Panc1 (cell line): ENCODE results near the gene CLCN4. TPM values are rescaled to one million over a fixed set of nuclear protein-coding genes. Genes with fewer than 3 reads are reported as not detected.

Experiments
- ATAC-seq: fragments of 200-7000 bp; cut with Tn5 transposase; 2 replicates; pipeline ENCODE4 v1.9.1; 2020; ENCODE audit warnings: mild to moderate bottlenecking, moderate library complexity
- BruUV-seq: library from RNA; stranded (reverse); fragments of 400-500 nt; replicated peaks from 2 replicates; lab custom pipeline; 2021; lab: Mats Ljungman, UMichigan
- CTCF ChIA-PET: fragments of 300-600 bp; sonication (Branson Sonifier 250); formaldehyde crosslinking; loops from one replicate; lab custom pipeline; 2022; ENCODE audit warnings: antibody characterized with exemption; lab: Charles Lee
- POLR2A ChIA-PET: fragments of 300-600 bp; sonication (Branson Sonifier 250); formaldehyde crosslinking; loops from one replicate; lab custom pipeline; 2022; ENCODE audit warnings: antibody characterized with exemption; lab: Charles Lee
- DNase-seq: peaks from one replicate; pipeline ENCODE4 v3.0.0-alpha.2; 2010; ENCODE audit warnings: low read depth, low spot score
- H3K27ac ChIP-seq: 2 replicates; pipeline ENCODE4 v1.5.1; 2011; ENCODE audit warnings: mild to moderate bottlenecking, low read length, inconsistent platforms
- H3K27me3 ChIP-seq: fragments of 200-500 bp; sonication (Bioruptor generic); 2 replicates; pipeline ENCODE4 v1.6.0; 2014; ENCODE audit warnings: low read length, inconsistent platforms; ENCODE audit not compliant: control insufficient read depth, insufficient read depth
- H3K36me3 ChIP-seq: fragments of 200-500 bp; sonication (Bioruptor generic); 2 replicates; pipeline ENCODE4 v1.5.1; 2014; ENCODE audit warnings: inconsistent platforms, mild to moderate bottlenecking, low read length, moderate library complexity; ENCODE audit not compliant: control insufficient read depth, insufficient read depth
- H3K4me1 ChIP-seq: 2 replicates; pipeline ENCODE4 v1.5.1; 2011; ENCODE audit warnings: inconsistent platforms, mild to moderate bottlenecking, low read length, moderate library complexity; ENCODE audit not compliant: control insufficient read depth, insufficient read depth
- H3K4me3 ChIP-seq, 2 experiments: 2 replicates each; pipeline ENCODE4 v1.5.1; 2011 to 2012; ENCODE audit warnings: low read depth in 2 of 2, low read length in 2 of 2, mild to moderate bottlenecking in 2 of 2, inconsistent platforms in 1 of 2, moderate library complexity in 1 of 2
- H3K9me3 ChIP-seq: fragments of 200-500 bp; sonication (Bioruptor generic); 2 replicates; pipeline ENCODE4 v1.5.1; 2014; ENCODE audit warnings: low read depth, mild to moderate bottlenecking, inconsistent platforms, low read length, moderate library complexity; ENCODE audit not compliant: control insufficient read depth, insufficient read depth
- POLR2AphosphoS5 ChIP-seq: IDR thresholded peaks from 2 replicates; pipeline ENCODE4 v1.6.1; 2012; ENCODE audit warnings: mild to moderate bottlenecking, low read depth, low read length, moderate library complexity
- SIN3A ChIP-seq: IDR thresholded peaks from 2 replicates; pipeline ENCODE4 v1.6.1; 2012; ENCODE audit warnings: low read depth, mild to moderate bottlenecking, low read length, moderate library complexity, borderline replicate concordance; ENCODE audit not compliant: insufficient read depth
- TCF7L2 ChIP-seq: IDR thresholded peaks from 2 replicates; pipeline ENCODE4 v1.6.1; 2011; ENCODE audit warnings: mild to moderate bottlenecking, low read depth, low read length, inconsistent platforms
- in situ Hi-C: cut with HindIII; loops from 2 replicates; pipeline ENCODE4 v1.10.0; 2016; ENCODE audit warnings: low sequenced_read_pairs, low pct_unique_long_range_greater_than_20kb
- intact Hi-C: fragments of 100-400 bp; cut with micrococcal nuclease; formaldehyde crosslinking; loops from one replicate; pipeline ENCODE4 v1.10.0; 2022; ENCODE audit not compliant: unreplicated experiment
- total RNA-seq: library from RNA; stranded (reverse); gene quantifications from one replicate; pipeline ENCODE4 v1.2.1, GENCODE V29; 2021; ENCODE audit not compliant: unreplicated experiment
- TF ChIP-seq, protein P1 (sequence below): fragments of 450-650 bp; IDR thresholded peaks from 2 replicates; pipeline ENCODE4 v1.5.1; 2017; ENCODE audit warnings: mild to moderate bottlenecking
- TF ChIP-seq, protein P2 (sequence below), 2 experiments: IDR thresholded peaks; 2 replicates each; pipeline ENCODE4 v1.6.1; 2011 to 2012; ENCODE audit warnings: low read depth in 2 of 2, control low read depth in 1 of 2, low read length in 1 of 2, mild to moderate bottlenecking in 1 of 2, moderate library complexity in 1 of 2; ENCODE audit not compliant: insufficient read depth in 1 of 2

Gene CLCN4
- total RNA-seq, 1 experiment from 2014 or later: 2.5 TPM

DNA sequence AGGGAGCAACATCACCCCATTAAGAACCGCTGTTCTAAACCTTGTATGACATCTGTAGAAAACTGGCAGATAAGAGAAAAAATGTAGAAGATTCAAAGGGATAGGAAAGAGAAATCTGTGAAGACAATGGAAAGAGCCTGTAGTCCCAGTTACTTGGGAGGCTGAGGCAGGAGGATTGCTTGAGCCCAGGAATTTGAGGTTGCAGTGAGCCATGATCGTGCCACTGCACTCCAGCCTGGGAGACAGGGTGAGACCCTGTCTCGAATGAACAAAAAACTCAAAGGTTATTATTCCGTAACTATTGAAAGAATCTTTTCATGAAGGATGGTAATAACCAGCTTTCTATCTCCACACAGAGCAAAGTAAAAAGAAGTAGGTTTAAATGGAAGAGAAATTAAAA is 1.6 kb upstream of the CLCN4 start:
- intact Hi-C loops: no loop called here

DNA sequence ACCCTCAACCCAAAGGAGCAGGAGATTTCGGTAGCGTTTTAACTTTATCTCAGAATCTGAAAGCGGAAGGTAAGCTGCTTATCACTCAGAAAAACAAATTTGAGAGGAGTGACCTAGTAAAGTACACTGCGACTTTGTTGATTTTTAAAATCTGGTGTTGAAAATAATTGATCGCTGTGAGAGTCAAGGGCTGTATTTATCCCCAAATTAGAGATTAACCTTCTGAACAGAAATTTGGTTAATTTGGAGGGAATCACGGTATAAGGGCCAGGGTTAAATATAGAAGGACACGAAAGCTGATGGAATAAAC is 212 bp downstream of the CLCN4 start:
- intact Hi-C loops: no loop called here
- H3K27me3 ChIP-seq: no peaks in the 10 kb centered on the region
- ATAC-seq (no peak), DNase-seq (no peak)
- H3K36me3 ChIP-seq: no peaks in the 10 kb centered on the region
- H3K4me3 ChIP-seq: peak overlapping the region; percentile 4 to 20; a peak in 3 of 4 replicates
- no peak overlapping the region for H3K27ac ChIP-seq
- no peaks in the 10 kb centered on the region for H3K4me1 ChIP-seq
- CTCF ChIA-PET: no interaction called here
- POLR2A ChIA-PET: no interaction called here
- no peaks in the 10 kb centered on the region for H3K9me3 ChIP-seq
- BruUV-seq: no TSS peak
- TF ChIP-seq POLR2AphosphoS5 (no peak), TCF7L2 (no peak)
- in situ Hi-C loops: no loop called here

More for the DNA sequence above, 1.6 kb upstream of the CLCN4 start:
- no peaks in the 10 kb centered on the region for H3K36me3 ChIP-seq
- no peaks in the 10 kb centered on the region for H3K27me3 ChIP-seq
- H3K4me1 ChIP-seq: no peaks in the 10 kb centered on the region
- H3K9me3 ChIP-seq: no peaks in the 10 kb centered on the region
- DNase-seq: no peak
- no TSS peak for BruUV-seq
- no peak overlapping the region for H3K4me3 ChIP-seq
- in situ Hi-C loops: no loop called here
- POLR2A ChIA-PET: no interaction called here
- TF ChIP-seq, protein P1, sequence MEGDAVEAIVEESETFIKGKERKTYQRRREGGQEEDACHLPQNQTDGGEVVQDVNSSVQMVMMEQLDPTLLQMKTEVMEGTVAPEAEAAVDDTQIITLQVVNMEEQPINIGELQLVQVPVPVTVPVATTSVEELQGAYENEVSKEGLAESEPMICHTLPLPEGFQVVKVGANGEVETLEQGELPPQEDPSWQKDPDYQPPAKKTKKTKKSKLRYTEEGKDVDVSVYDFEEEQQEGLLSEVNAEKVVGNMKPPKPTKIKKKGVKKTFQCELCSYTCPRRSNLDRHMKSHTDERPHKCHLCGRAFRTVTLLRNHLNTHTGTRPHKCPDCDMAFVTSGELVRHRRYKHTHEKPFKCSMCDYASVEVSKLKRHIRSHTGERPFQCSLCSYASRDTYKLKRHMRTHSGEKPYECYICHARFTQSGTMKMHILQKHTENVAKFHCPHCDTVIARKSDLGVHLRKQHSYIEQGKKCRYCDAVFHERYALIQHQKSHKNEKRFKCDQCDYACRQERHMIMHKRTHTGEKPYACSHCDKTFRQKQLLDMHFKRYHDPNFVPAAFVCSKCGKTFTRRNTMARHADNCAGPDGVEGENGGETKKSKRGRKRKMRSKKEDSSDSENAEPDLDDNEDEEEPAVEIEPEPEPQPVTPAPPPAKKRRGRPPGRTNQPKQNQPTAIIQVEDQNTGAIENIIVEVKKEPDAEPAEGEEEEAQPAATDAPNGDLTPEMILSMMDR: no peak
- TF ChIP-seq, protein P2, sequence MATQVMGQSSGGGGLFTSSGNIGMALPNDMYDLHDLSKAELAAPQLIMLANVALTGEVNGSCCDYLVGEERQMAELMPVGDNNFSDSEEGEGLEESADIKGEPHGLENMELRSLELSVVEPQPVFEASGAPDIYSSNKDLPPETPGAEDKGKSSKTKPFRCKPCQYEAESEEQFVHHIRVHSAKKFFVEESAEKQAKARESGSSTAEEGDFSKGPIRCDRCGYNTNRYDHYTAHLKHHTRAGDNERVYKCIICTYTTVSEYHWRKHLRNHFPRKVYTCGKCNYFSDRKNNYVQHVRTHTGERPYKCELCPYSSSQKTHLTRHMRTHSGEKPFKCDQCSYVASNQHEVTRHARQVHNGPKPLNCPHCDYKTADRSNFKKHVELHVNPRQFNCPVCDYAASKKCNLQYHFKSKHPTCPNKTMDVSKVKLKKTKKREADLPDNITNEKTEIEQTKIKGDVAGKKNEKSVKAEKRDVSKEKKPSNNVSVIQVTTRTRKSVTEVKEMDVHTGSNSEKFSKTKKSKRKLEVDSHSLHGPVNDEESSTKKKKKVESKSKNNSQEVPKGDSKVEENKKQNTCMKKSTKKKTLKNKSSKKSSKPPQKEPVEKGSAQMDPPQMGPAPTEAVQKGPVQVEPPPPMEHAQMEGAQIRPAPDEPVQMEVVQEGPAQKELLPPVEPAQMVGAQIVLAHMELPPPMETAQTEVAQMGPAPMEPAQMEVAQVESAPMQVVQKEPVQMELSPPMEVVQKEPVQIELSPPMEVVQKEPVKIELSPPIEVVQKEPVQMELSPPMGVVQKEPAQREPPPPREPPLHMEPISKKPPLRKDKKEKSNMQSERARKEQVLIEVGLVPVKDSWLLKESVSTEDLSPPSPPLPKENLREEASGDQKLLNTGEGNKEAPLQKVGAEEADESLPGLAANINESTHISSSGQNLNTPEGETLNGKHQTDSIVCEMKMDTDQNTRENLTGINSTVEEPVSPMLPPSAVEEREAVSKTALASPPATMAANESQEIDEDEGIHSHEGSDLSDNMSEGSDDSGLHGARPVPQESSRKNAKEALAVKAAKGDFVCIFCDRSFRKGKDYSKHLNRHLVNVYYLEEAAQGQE (IDR thresholded peaks at IDR 0.05; ENCODE audit: insufficient read depth in 1 of 2, low read depth in 2 of 2, low read length in 1 of 2): no peak
- TF ChIP-seq POLR2AphosphoS5: no peak
- no peak for TF ChIP-seq TCF7L2
- no peak for TF ChIP-seq SIN3A
- no peak for ATAC-seq
- H3K27ac ChIP-seq: no peak overlapping the region
- CTCF ChIA-PET: no interaction called here

DNA sequence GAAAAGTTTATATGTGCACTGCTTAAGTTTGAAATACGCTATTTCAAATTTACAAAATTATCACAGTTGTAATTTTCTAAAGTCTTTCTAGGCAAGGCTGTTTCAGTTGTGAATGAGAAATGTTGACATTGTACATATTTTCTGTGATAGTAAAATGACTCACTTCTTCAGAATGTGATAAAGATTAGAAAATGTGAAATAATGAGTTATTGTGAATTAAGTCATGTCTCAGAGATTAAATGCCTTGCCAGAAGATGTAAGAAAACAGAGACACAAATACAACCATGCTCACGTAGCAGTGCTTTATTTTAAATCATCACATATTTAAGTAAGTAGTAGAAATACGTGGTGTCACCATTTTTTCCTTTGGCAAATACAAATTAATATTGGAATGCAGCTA is 768 bp downstream of the CLCN4 start:
- no peak for ATAC-seq
- in situ Hi-C loops (no loop called here), intact Hi-C loops (no loop called here)
- Histone ChIP-seq H3K4me1 (no peaks in the 10 kb centered on the region), H3K27ac (no peak overlapping the region), H3K27me3 (no peaks in the 10 kb centered on the region), H3K4me3 (peak overlapping the region in 1 of 2 experiments; percentile 4; a peak in 2 of 4 replicates), H3K9me3 (no peaks in the 10 kb centered on the region), H3K36me3 (no peaks in the 10 kb centered on the region)
- POLR2A ChIA-PET: no interaction called here
- CTCF ChIA-PET: no interaction called here
- BruUV-seq: no TSS peak
- TF ChIP-seq, protein P1: no peak
- no peak for TF ChIP-seq POLR2AphosphoS5
- TF ChIP-seq, protein P2 (IDR thresholded peaks at IDR 0.05; ENCODE audit: insufficient read depth in 1 of 2, low read depth in 2 of 2, low read length in 1 of 2): no peak
- TF ChIP-seq SIN3A: no peak
- no peak for TF ChIP-seq TCF7L2
- no peak for DNase-seq
